ENCODE results near the gene GLIPR2.

DNA sequence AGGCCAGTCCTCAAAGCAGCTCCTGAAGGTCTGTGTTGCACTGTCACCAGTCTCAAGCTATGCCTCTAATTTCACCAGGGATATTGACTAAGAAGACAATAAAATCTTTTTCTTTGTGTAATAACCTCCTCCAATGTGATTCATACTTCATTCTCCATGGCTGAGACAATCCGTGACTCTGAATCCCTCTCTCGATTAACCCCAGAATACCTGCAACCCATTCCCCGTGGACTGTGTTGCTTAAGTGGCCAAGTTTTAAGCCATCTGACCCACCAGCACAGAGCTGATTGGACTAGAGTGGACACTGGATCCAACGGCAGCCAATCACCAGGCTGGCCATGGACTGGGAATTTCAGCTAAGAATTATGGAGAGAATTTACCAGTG, 27.2 kb downstream of the GLIPR2 start:
- no peak for TF ChIP-seq IKZF1 (IDR thresholded peaks at IDR 0.05)
- TF ChIP-seq, protein P1, sequence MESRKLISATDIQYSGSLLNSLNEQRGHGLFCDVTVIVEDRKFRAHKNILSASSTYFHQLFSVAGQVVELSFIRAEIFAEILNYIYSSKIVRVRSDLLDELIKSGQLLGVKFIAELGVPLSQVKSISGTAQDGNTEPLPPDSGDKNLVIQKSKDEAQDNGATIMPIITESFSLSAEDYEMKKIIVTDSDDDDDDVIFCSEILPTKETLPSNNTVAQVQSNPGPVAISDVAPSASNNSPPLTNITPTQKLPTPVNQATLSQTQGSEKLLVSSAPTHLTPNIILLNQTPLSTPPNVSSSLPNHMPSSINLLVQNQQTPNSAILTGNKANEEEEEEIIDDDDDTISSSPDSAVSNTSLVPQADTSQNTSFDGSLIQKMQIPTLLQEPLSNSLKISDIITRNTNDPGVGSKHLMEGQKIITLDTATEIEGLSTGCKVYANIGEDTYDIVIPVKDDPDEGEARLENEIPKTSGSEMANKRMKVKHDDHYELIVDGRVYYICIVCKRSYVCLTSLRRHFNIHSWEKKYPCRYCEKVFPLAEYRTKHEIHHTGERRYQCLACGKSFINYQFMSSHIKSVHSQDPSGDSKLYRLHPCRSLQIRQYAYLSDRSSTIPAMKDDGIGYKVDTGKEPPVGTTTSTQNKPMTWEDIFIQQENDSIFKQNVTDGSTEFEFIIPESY (CRISPR knock-in tag; IDR thresholded peaks at IDR 0.05) = no peak
- TF ChIP-seq, protein P2, sequence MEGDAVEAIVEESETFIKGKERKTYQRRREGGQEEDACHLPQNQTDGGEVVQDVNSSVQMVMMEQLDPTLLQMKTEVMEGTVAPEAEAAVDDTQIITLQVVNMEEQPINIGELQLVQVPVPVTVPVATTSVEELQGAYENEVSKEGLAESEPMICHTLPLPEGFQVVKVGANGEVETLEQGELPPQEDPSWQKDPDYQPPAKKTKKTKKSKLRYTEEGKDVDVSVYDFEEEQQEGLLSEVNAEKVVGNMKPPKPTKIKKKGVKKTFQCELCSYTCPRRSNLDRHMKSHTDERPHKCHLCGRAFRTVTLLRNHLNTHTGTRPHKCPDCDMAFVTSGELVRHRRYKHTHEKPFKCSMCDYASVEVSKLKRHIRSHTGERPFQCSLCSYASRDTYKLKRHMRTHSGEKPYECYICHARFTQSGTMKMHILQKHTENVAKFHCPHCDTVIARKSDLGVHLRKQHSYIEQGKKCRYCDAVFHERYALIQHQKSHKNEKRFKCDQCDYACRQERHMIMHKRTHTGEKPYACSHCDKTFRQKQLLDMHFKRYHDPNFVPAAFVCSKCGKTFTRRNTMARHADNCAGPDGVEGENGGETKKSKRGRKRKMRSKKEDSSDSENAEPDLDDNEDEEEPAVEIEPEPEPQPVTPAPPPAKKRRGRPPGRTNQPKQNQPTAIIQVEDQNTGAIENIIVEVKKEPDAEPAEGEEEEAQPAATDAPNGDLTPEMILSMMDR (CRISPR knock-in tag; IDR thresholded peaks at IDR 0.05) = no peak
- TF ChIP-seq, protein P3, sequence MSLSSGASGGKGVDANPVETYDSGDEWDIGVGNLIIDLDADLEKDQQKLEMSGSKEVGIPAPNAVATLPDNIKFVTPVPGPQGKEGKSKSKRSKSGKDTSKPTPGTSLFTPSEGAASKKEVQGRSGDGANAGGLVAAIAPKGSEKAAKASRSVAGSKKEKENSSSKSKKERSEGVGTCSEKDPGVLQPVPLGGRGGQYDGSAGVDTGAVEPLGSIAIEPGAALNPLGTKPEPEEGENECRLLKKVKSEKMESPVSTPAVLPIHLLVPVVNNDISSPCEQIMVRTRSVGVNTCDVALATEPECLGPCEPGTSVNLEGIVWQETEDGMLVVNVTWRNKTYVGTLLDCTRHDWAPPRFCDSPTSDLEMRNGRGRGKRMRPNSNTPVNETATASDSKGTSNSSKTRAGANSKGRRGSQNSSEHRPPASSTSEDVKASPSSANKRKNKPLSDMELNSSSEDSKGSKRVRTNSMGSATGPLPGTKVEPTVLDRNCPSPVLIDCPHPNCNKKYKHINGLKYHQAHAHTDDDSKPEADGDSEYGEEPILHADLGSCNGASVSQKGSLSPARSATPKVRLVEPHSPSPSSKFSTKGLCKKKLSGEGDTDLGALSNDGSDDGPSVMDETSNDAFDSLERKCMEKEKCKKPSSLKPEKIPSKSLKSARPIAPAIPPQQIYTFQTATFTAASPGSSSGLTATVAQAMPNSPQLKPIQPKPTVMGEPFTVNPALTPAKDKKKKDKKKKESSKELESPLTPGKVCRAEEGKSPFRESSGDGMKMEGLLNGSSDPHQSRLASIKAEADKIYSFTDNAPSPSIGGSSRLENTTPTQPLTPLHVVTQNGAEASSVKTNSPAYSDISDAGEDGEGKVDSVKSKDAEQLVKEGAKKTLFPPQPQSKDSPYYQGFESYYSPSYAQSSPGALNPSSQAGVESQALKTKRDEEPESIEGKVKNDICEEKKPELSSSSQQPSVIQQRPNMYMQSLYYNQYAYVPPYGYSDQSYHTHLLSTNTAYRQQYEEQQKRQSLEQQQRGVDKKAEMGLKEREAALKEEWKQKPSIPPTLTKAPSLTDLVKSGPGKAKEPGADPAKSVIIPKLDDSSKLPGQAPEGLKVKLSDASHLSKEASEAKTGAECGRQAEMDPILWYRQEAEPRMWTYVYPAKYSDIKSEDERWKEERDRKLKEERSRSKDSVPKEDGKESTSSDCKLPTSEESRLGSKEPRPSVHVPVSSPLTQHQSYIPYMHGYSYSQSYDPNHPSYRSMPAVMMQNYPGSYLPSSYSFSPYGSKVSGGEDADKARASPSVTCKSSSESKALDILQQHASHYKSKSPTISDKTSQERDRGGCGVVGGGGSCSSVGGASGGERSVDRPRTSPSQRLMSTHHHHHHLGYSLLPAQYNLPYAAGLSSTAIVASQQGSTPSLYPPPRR (CRISPR knock-in tag; IDR thresholded peaks at IDR 0.05; ENCODE audit: borderline replicate concordance) = no peak
- TF ChIP-seq TCF7L2 (IDR thresholded peaks at IDR 0.05; ENCODE audit: low read depth, low read length) = no peak
- no peak for TF ChIP-seq POLR2AphosphoS5 (IDR thresholded peaks at IDR 0.05; ENCODE audit: low read depth, low read length)
- no peak for TF ChIP-seq IRX3 (CRISPR knock-in tag; IDR thresholded peaks at IDR 0.05; ENCODE audit: borderline replicate concordance, low read depth)
- no peak for TF ChIP-seq SP1 (IDR thresholded peaks at IDR 0.05)
- no peak for TF ChIP-seq SP1 (CRISPR knock-in tag; IDR thresholded peaks at IDR 0.05)
- TF ChIP-seq TAF1 (CRISPR knock-in tag; IDR thresholded peaks at IDR 0.05) = no peak
- no peak for TF ChIP-seq ZNF530 (CRISPR knock-in tag; IDR thresholded peaks at IDR 0.05; ENCODE audit: low read depth)
- no peak for TF ChIP-seq ZNF773 (CRISPR knock-in tag; IDR thresholded peaks at IDR 0.05; ENCODE audit: borderline replicate concordance)
- TF ChIP-seq, protein P4, sequence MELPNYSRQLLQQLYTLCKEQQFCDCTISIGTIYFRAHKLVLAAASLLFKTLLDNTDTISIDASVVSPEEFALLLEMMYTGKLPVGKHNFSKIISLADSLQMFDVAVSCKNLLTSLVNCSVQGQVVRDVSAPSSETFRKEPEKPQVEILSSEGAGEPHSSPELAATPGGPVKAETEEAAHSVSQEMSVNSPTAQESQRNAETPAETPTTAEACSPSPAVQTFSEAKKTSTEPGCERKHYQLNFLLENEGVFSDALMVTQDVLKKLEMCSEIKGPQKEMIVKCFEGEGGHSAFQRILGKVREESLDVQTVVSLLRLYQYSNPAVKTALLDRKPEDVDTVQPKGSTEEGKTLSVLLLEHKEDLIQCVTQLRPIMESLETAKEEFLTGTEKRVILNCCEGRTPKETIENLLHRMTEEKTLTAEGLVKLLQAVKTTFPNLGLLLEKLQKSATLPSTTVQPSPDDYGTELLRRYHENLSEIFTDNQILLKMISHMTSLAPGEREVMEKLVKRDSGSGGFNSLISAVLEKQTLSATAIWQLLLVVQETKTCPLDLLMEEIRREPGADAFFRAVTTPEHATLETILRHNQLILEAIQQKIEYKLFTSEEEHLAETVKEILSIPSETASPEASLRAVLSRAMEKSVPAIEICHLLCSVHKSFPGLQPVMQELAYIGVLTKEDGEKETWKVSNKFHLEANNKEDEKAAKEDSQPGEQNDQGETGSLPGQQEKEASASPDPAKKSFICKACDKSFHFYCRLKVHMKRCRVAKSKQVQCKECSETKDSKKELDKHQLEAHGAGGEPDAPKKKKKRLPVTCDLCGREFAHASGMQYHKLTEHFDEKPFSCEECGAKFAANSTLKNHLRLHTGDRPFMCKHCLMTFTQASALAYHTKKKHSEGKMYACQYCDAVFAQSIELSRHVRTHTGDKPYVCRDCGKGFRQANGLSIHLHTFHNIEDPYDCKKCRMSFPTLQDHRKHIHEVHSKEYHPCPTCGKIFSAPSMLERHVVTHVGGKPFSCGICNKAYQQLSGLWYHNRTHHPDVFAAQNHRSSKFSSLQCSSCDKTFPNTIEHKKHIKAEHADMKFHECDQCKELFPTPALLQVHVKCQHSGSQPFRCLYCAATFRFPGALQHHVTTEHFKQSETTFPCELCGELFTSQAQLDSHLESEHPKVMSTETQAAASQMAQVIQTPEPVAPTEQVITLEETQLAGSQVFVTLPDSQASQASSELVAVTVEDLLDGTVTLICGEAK (IDR thresholded peaks at IDR 0.05) = no peak
- TF ChIP-seq, protein P4 (CRISPR knock-in tag; IDR thresholded peaks at IDR 0.05) = no peak
